WTC11 (cell line): Measurements from ENCODE around the gene SLC35F1.

ENCODE experiments used
- ATF2 ChIP-seq: sonication (generic); formaldehyde crosslinking; IDR thresholded peaks from 2 replicates; pipeline ENCODE4 v1.8.1; 2022; ENCODE audit warnings: low read depth, missing genetic modification reagents, borderline replicate concordance
- CTCF ChIP-seq: fragments of 200-600 bp; IDR thresholded peaks from 2 replicates; pipeline ENCODE4 v1.8.0; 2022; ENCODE audit warnings: antibody characterized with exemption
- FOXP1 ChIP-seq: sonication (generic); formaldehyde crosslinking; IDR thresholded peaks from 2 replicates; pipeline ENCODE4 v1.8.0; 2022; ENCODE audit warnings: missing genetic modification reagents, mild to moderate bottlenecking, moderate library complexity, borderline replicate concordance
- FOXP4 ChIP-seq: sonication (generic); formaldehyde crosslinking; IDR thresholded peaks from 2 replicates; pipeline ENCODE4 v1.8.0; 2022; ENCODE audit warnings: mild to moderate bottlenecking, missing genetic modification reagents
- NR2C2 ChIP-seq: sonication (generic); formaldehyde crosslinking; IDR thresholded peaks from 2 replicates; pipeline ENCODE4 v1.8.0; 2022; ENCODE audit warnings: mild to moderate bottlenecking, missing genetic modification reagents
- PREB ChIP-seq: sonication (generic); formaldehyde crosslinking; IDR thresholded peaks from 2 replicates; pipeline ENCODE4 v1.8.1; 2022; ENCODE audit warnings: mild to moderate bottlenecking, missing genetic modification reagents, moderate library complexity, borderline replicate concordance
- SMAD4 ChIP-seq: sonication (generic); formaldehyde crosslinking; IDR thresholded peaks from 2 replicates; pipeline ENCODE4 v1.8.0; 2022; ENCODE audit warnings: mild to moderate bottlenecking, missing genetic modification reagents
- TCF7 ChIP-seq: sonication (generic); formaldehyde crosslinking; IDR thresholded peaks from 2 replicates; pipeline ENCODE4 v1.8.0; 2022; ENCODE audit warnings: mild to moderate bottlenecking, low read depth, missing genetic modification reagents, moderate library complexity

- TF ChIP-seq FOXP4 (no peak), ATF2 (CRISPR knock-in tag) (no peak), TCF7 (no peak), PREB (CRISPR knock-in tag) (no peak), NR2C2 (CRISPR knock-in tag) (no peak), CTCF (no peak), SMAD4 (CRISPR knock-in tag) (no peak), FOXP1 (CRISPR knock-in tag) (no peak)
Observed at GRCh38 chr6:117917176-117917575, 10.1 kb downstream of the SLC35F1 start.
